Activated naive CD4-positive, alpha-beta T cell treated with anti-CD3 and anti-CD28 coated beads for 36 hours (primary cell): Measurements from ENCODE around the gene SDK1. TPM values are rescaled to one million over a fixed set of nuclear protein-coding genes. Genes with fewer than 3 reads are reported as not detected.

ENCODE experiments used
- CTCF ChIA-PET: fragments of 350-600 bp; sonication (Branson Sonifier 250); formaldehyde crosslinking; loops from one replicate; lab custom pipeline; 2021; ENCODE audit warnings: antibody characterized with exemption; lab: Charles Lee
- DNase-seq: peaks from one replicate; pipeline ENCODE4 v3.0.0-alpha.2; 2020
- H3K27ac Mint-ChIP-seq: one replicate; pipeline ENCODE4 v1.8.0; 2021; ENCODE audit warnings: mild to moderate bottlenecking, mixed read lengths
- H3K27me3 Mint-ChIP-seq: one replicate; pipeline ENCODE4 v1.8.0; 2021; ENCODE audit warnings: low read depth, mixed read lengths
- H3K36me3 Mint-ChIP-seq: one replicate; pipeline ENCODE4 v1.8.0; 2021; ENCODE audit warnings: low read depth, mixed read lengths
- H3K4me1 Mint-ChIP-seq: one replicate; pipeline ENCODE4 v1.8.0; 2021; ENCODE audit warnings: low read depth, mixed read lengths
- H3K4me3 Mint-ChIP-seq: one replicate; pipeline ENCODE4 v1.8.0; 2021; ENCODE audit warnings: mild to moderate bottlenecking, moderate library complexity, mixed read lengths
- H3K9me3 Mint-ChIP-seq: one replicate; pipeline ENCODE4 v1.8.0; 2021; ENCODE audit warnings: mixed read lengths
- intact Hi-C: fragments of 100-400 bp; cut with micrococcal nuclease; formaldehyde crosslinking; loops from one replicate; pipeline ENCODE4 v1.15.1; 2023
- total RNA-seq, 2 experiments: library from RNA; stranded (reverse); gene quantifications; one replicate each; pipeline ENCODE4 v1.2.3, GENCODE V29; 2021

SDK1 gene
- total RNA-seq, 2 experiments from 2014 or later = 1.3 to 2.0 TPM

DNA sequence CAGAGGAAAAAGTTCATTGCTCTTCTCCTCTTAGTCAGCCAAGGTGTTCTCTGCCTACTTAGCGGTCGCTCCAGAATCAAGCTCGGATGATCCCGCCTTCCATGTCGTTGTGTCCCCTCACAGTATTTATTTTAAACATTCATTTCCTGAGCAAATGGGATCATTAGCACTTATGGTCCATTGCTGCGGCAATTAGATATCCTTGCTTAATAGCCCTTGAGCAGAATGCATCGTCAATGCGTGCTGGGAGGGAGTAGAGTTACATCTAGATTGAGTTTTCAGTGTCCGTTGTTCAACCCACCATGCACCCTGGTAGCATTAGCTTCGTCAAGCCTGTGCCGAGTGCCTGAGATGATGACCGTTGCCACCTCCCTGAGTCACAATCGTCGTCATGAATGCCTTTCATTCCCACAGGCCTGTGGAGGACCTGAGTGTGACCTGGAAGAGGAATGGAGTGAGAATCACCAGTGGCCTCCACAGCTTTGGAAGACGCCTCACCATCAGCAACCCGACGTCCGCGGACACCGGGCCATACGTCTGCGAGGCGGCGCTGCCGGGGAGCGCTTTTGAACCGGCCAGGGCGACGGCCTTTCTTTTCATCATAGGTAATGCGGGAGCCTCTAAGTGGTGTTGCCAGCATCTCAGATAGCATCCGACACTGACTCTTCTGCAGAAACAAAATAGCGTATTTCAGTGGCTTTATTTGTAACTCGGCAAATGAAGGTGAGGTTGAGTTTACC is 650.4 kb downstream of the SDK1 start:
- H3K27ac Mint-ChIP-seq = no peak overlapping the region
- H3K9me3 Mint-ChIP-seq = no peaks in the 10 kb centered on the region
- intact Hi-C loops = no loop called here
- peaks cover 4% of the 10 kb centered on the region for H3K4me1 Mint-ChIP-seq
- H3K4me3 Mint-ChIP-seq = no peak overlapping the region
- no peak for DNase-seq
- H3K36me3 Mint-ChIP-seq = no peaks in the 10 kb centered on the region
- CTCF ChIA-PET = interaction anchor here (0.7 kb wide), 1 partner anchor 1163 kb away, joined by 3 read pairs; no protein-coding TSS in a partner anchor
- no peaks in the 10 kb centered on the region for H3K27me3 Mint-ChIP-seq

DNA sequence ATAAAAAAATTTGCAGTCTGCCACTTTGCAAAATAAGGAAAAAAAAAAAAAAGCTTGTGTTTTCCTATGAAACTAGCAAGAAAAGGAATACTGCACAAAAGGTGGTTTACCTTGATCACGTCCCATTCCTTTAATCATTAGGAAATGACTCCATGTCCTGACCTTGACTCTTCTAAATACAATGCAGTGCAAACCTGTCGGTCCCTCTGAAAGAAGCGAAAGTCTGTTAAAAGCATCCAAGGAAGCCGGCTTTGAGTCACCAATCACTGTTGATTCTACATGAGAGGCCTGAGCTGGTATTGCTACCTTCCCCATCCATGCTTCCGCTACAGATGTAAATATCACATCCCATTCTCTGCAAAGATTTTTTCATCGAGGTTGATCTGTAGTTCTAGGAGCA is 652.1 kb downstream of the SDK1 start:
- DNase-seq = no peak
- peaks cover 4% of the 10 kb centered on the region for H3K4me1 Mint-ChIP-seq
- H3K9me3 Mint-ChIP-seq = no peaks in the 10 kb centered on the region
- H3K27ac Mint-ChIP-seq = no peak overlapping the region
- no peaks in the 10 kb centered on the region for H3K27me3 Mint-ChIP-seq
- intact Hi-C loops = no loop called here
- CTCF ChIA-PET = no interaction called here
- H3K4me3 Mint-ChIP-seq = no peak overlapping the region
- no peaks in the 10 kb centered on the region for H3K36me3 Mint-ChIP-seq

DNA sequence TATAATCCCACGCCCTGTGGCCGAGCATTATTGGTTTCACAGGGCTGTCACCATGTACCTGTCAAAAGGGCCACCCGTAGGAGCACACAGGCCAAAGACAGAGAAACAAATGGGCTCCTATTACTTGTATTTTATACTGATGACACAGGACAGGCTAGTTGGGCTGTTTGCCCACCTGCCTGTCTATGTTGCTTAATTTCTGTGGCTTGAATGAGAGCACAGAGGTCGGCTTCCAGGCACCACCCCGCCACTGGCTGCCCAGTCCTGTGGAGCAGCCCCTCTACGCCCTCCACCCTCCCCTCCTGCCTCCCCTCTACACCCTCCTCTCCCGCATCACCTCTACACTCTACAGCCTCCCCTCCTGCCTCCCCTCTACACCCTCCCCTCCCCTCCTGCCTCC is 652.9 kb downstream of the SDK1 start:
- intact Hi-C loops = no loop called here
- Mint-ChIP-seq H3K36me3 (no peaks in the 10 kb centered on the region), H3K4me3 (no peak overlapping the region), H3K4me1 (peaks cover 4% of the 10 kb centered on the region), H3K9me3 (no peaks in the 10 kb centered on the region), H3K27ac (no peak overlapping the region), H3K27me3 (no peaks in the 10 kb centered on the region)
- CTCF ChIA-PET = no interaction called here
- no peak for DNase-seq

DNA sequence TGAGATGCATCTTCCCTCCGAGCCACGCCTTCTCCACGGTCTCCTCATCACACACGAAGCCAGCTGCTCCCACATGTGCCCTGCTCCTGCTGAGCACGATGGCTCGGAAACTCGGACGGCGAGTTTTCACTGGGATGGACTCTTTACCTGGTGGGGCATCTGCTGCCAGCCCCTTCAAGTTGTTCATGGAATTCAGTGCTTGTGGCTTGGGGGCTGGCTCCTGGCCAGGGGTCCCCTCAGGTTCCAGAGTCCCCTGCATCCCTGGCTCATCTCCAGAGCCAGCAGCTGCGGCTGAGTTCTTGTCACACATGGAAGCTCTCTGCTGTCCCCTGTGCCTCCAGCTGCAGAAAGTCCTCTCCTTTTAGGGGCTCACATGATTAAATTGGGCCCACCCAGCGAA is 654.0 kb downstream of the SDK1 start:
- Mint-ChIP-seq H3K27ac (no peak overlapping the region), H3K4me1 (peaks cover 4% of the 10 kb centered on the region), H3K36me3 (no peaks in the 10 kb centered on the region), H3K9me3 (no peaks in the 10 kb centered on the region), H3K4me3 (no peak overlapping the region), H3K27me3 (no peaks in the 10 kb centered on the region)
- intact Hi-C loops = no loop called here
- DNase-seq = no peak
- CTCF ChIA-PET = no interaction called here

DNA sequence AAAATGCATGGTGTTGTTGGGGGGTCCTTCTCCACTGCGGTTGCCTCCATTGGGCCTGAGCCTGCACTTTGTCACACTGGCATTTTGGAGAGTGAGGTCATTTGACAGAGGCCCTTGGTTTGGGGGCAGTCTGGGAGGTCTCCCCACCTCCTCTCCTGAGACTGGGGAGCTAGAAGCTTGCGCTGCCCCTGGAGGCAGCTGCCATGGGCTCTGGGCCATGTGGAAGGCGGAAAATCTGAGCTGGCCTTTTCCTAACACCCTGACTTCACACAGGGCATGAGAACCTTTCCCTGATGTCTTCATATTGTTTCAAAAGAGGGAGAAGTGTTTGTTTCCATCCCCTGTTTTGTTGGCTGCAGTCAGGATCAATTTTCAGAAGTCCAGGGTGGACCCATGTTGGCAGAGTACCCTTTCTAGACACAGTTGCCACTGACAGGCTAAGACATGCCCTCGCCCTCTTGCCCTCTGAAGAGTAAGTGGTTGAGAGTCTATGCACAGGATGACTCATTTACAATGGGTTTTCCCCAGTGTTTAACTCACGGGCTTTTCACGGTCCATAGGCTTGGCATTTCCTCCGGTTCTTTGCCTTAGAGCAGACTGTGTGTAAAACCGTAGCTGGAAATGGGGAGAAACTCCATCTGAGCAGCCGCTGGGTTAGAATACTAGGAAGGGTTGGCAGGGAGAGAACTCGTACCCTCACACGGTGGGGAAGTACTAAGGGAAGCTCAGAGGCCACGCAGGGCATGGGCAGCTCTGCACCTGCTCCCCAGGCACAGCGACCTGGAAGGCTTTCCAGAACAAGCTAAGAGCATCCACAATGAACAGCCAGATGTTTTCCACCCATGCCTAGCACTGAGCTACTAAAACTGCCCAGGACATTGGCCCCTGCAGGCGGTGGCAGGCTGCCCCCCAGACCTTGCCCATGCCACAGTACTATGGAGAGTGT is 655.0 kb downstream of the SDK1 start:
- Mint-ChIP-seq H3K4me1 (peaks cover 4% of the 10 kb centered on the region), H3K27ac (no peak overlapping the region), H3K36me3 (no peaks in the 10 kb centered on the region), H3K4me3 (no peak overlapping the region), H3K9me3 (no peaks in the 10 kb centered on the region), H3K27me3 (no peaks in the 10 kb centered on the region)
- intact Hi-C loops = no loop called here
- DNase-seq = peak; percentile 33
- CTCF ChIA-PET = interaction anchor here (0.7 kb wide), 1 partner anchor 702 kb away, joined by 3 read pairs; no protein-coding TSS in a partner anchor

DNA sequence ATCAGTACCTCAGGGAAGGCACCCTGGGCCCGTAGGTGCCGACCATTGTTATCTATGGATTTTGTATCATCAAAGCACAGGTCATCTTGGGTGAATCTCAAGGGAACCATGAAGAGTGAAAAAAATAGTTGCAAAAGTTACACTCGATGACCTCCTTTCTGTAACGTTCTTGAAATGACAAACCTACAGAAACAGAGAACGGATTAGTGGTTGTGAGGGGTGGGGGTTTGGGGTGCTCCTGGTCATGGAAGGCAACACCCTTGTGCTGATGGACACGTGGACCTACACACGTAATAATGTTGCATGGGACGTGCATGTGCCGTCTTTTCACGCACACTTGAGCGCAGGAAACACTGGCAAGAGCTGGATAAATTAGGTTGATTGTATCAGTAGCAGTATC is 655.9 kb downstream of the SDK1 start:
- CTCF ChIA-PET = interaction anchor here (0.7 kb wide), 1 partner anchor 703 kb away, joined by 3 read pairs; no protein-coding TSS in a partner anchor
- DNase-seq = no peak

DNA sequence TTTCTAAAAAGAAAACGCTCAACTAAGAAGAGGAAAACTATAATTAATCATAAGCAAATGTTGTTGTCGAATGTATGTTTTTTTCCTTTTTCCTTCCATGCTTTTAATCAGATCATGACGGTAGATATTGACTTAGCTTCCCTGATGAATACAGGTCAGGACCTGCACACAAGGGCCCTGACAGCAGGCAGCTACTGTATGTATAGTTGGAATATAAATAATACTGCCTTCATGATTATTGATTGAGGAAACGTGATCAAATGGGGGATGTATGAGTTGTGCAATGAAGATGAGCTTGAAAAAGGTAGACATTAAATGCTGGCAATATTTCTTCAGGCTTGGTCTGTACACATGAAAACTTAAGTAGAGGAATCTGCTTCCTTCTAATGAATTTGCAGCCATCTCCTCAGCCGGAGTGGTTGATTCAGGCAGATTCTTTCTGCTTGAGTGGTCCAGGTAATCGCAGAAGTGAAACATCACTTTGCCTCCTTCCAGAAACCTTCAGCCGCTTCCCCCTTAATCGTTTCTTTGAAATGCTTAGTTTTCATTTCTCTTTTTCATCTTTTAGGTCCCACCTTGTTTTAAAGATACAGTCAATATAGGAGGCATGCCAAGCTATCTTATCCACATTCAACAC is 656.5 kb downstream of the SDK1 start:
- Mint-ChIP-seq H3K27ac (no peak overlapping the region), H3K4me1 (peaks cover 4% of the 10 kb centered on the region), H3K9me3 (peaks cover 4% of the 10 kb centered on the region), H3K27me3 (no peaks in the 10 kb centered on the region), H3K36me3 (no peaks in the 10 kb centered on the region), H3K4me3 (no peak overlapping the region)
- DNase-seq = no peak
- CTCF ChIA-PET = no interaction called here
- intact Hi-C loops = no loop called here

More for the DNA sequence above, 655.9 kb downstream of the SDK1 start:
- no peaks in the 10 kb centered on the region for H3K36me3 Mint-ChIP-seq
- intact Hi-C loops = no loop called here
- no peak overlapping the region for H3K4me3 Mint-ChIP-seq
- peaks cover 3% of the 10 kb centered on the region for H3K9me3 Mint-ChIP-seq
- no peak overlapping the region for H3K27ac Mint-ChIP-seq
- peaks cover 4% of the 10 kb centered on the region for H3K4me1 Mint-ChIP-seq
- no peaks in the 10 kb centered on the region for H3K27me3 Mint-ChIP-seq

DNA sequence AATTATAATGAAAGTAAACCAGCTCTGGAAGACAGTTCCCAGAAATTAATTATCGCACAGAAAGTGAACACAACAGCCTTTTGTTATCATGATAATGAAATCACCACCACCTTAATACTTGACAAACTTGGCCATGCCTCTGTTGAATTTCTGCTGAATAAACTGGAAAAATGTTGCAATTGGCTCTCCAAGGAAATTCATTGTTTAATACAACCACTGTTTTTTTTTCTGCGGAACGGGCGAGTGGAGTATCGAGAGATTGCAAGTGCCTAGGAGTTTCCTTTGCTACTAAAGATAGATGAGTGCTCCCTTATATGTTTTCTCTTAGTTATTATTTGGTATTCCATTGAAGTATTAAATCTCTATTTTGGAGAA is 657.0 kb downstream of the SDK1 start:
- H3K4me1 Mint-ChIP-seq = peaks cover 4% of the 10 kb centered on the region
- no peak overlapping the region for H3K27ac Mint-ChIP-seq
- H3K36me3 Mint-ChIP-seq = no peaks in the 10 kb centered on the region
- peaks cover 4% of the 10 kb centered on the region for H3K9me3 Mint-ChIP-seq
- intact Hi-C loops = no loop called here
- CTCF ChIA-PET = no interaction called here
- no peak overlapping the region for H3K4me3 Mint-ChIP-seq
- H3K27me3 Mint-ChIP-seq = no peaks in the 10 kb centered on the region
- DNase-seq = no peak

DNA sequence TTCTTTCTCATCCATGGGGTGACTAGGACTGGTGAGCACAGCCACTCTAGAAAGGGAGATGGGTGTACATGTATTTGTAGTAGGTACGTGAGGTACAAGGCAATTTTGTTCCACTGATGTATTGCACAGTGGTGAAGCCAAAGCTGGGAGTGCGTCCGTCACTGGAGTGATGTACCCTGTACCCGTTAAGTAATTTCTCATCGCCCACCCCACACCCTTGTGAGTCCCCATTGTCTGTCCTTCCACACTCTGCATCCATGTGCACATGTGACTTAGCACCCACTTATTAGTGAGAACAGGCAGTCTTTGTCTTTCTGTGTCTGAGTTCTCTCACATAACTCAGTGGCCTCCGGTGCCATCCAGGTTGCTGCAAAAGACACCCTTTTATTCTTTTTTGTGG is 658.3 kb downstream of the SDK1 start:
- CTCF ChIA-PET = no interaction called here
- peaks cover 4% of the 10 kb centered on the region for H3K4me1 Mint-ChIP-seq
- DNase-seq = no peak
- H3K4me3 Mint-ChIP-seq = no peak overlapping the region
- no peak overlapping the region for H3K27ac Mint-ChIP-seq
- peaks cover 4% of the 10 kb centered on the region for H3K9me3 Mint-ChIP-seq
- H3K27me3 Mint-ChIP-seq = no peaks in the 10 kb centered on the region
- H3K36me3 Mint-ChIP-seq = no peaks in the 10 kb centered on the region
- intact Hi-C loops = no loop called here

DNA sequence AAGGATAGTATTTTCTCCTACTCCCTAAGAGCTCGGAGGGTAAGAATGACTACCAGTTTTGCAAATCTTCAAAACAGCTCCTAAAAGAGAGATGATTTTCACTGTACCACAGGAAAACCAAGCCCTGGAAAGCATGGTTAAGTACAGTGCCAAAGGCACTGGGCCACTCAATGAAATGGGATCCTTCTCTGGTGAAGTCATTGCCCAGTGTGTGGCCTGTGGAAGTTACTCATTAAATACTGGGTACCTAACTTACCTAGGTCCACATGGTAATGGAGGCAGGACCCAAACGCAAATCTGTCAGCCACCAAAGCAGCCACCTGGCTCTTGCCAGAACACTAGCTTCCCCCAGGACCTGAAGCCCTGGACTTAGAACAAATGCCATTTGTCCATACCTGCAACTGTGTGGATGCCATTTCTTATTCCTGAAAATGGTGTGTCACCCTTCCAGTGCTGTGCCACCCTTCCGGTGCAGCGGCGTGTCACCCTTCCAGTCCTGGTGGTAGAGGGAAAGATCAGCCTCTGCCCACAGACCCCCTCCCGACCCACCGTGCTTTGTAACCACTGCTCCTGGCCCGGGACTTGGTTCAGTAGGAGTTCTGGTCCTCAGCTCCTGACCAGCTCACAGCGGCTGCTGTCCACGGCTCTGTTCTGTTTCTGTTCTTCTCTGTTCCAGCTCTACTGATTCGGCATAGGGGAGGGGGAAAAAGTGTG is 659.2 kb downstream of the SDK1 start:
- CTCF ChIA-PET = interaction anchor here (0.6 kb wide), 1 partner anchor 313 kb away, joined by 5 read pairs; no protein-coding TSS in a partner anchor
- peaks cover 4% of the 10 kb centered on the region for H3K9me3 Mint-ChIP-seq
- no peaks in the 10 kb centered on the region for H3K36me3 Mint-ChIP-seq
- no peak overlapping the region for H3K4me3 Mint-ChIP-seq
- no peak for DNase-seq
- H3K27ac Mint-ChIP-seq = no peak overlapping the region
- no peaks in the 10 kb centered on the region for H3K27me3 Mint-ChIP-seq
- H3K4me1 Mint-ChIP-seq = peaks cover 4% of the 10 kb centered on the region
- intact Hi-C loops = no loop called here

DNA sequence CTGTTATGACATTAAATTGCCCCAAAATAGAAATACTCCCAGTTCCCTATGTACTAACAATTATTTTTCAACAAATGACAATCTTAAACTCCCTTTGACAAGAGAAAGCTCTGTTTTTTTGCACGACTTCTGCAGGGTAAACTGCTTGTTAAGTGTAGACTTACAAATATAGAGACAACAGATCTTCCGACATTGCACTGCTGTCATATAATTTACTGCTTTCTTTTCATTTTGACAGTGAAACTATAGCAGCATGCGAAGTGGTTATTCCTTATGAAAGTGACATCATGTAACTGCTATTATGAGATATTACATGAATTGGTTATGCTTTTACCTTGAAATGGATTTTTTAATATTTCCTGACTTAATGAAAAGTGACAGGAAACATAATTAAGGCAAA is 659.9 kb downstream of the SDK1 start:
- Mint-ChIP-seq H3K9me3 (peaks cover 4% of the 10 kb centered on the region), H3K36me3 (no peaks in the 10 kb centered on the region), H3K4me1 (peaks cover 3% of the 10 kb centered on the region), H3K27ac (no peak overlapping the region), H3K4me3 (no peak overlapping the region), H3K27me3 (no peaks in the 10 kb centered on the region)
- CTCF ChIA-PET = interaction anchor here (0.6 kb wide), 1 partner anchor 314 kb away, joined by 5 read pairs; no protein-coding TSS in a partner anchor
- no peak for DNase-seq
- intact Hi-C loops = no loop called here
